Calu3 (cell line): Measurements from ENCODE around the gene FASTK. TPM values are rescaled to one million over a fixed set of nuclear protein-coding genes. Genes with fewer than 3 reads are reported as not detected.

Source experiments
- BruUV-seq: library from RNA; stranded (reverse); fragments of 400-500 nt; replicated peaks from 2 replicates; lab custom pipeline; 2021; lab: Mats Ljungman, UMichigan
- CTCF ChIA-PET: fragments of 300-600 bp; sonication (Branson Sonifier 250); formaldehyde crosslinking; loops from one replicate; lab custom pipeline; 2022; ENCODE audit warnings: antibody characterized with exemption; lab: Charles Lee
- DNase-seq: peaks from one replicate; pipeline ENCODE4 v3.0.0; 2022
- H3K27ac Mint-ChIP-seq: one replicate; pipeline ENCODE4 v1.8.0; 2022; ENCODE audit warnings: mixed read lengths; ENCODE audit not compliant: unreplicated experiment
- H3K27me3 Mint-ChIP-seq: one replicate; pipeline ENCODE4 v1.8.0; 2022; ENCODE audit warnings: mixed read lengths; ENCODE audit not compliant: unreplicated experiment
- H3K36me3 Mint-ChIP-seq: one replicate; pipeline ENCODE4 v1.8.0; 2022; ENCODE audit warnings: mild to moderate bottlenecking, moderate library complexity, mixed read lengths; ENCODE audit not compliant: insufficient read depth, unreplicated experiment
- H3K4me1 Mint-ChIP-seq: one replicate; pipeline ENCODE4 v1.8.0; 2022; ENCODE audit warnings: mild to moderate bottlenecking, low read depth, mixed read lengths; ENCODE audit not compliant: unreplicated experiment
- H3K4me3 Mint-ChIP-seq: one replicate; pipeline ENCODE4 v1.8.0; 2022; ENCODE audit warnings: mild to moderate bottlenecking, low read depth, moderate library complexity, mixed read lengths; ENCODE audit not compliant: unreplicated experiment
- H3K9me3 Mint-ChIP-seq: one replicate; pipeline ENCODE4 v1.8.0; 2022; ENCODE audit warnings: low read depth, mixed read lengths; ENCODE audit not compliant: unreplicated experiment
- intact Hi-C: fragments of 100-400 bp; cut with micrococcal nuclease; formaldehyde crosslinking; loops from one replicate; pipeline ENCODE4 v1.10.0; 2022; ENCODE audit not compliant: unreplicated experiment
- total RNA-seq: library from RNA; stranded (reverse); gene quantifications from 2 replicates; pipeline ENCODE4 v1.2.3, GENCODE V29; 2022
- TF ChIP-seq, protein P1 (sequence below): fragments of 200-600 bp; IDR thresholded peaks from one replicate; pipeline ENCODE4 v1.8.0; 2022; ENCODE audit warnings: antibody characterized with exemption; ENCODE audit not compliant: unreplicated experiment

The FASTK gene
- total RNA-seq, 1 experiment from 2014 or later, result 113 TPM

DNA sequence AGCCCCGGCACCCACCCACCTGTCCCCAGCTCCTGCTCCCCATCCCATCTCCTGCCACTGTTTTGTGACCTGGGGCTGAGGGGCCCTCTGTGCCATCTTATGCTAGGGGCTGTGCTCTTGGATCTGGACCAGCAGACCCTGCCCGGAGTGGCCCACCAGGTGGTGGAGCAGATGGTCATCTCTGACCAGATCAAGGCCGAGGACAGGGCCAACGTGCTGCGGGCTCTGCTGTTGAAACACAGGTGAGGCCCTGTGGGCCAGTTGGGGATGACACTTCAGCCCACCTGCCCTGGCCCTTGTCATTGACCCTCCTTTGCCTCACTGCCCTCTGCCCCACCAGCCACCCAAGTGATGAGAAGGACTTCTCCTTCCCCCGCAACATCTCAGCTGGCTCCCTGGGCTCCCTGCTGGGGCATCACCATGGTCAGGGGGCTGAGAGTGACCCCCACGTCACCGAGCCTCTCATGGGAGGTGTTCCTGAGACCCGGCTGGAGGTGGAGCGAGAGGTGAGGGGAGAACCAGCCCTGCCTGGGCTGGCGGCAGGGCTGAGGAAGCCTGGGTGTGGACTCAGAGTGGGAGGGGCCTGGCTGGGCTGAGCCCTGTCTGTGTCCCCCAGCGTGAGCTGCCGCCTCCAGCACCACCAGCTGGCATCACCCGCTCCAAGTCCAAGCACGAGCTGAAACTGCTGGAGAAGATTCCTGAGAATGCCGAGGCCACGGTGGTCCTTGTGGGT lies 10.6 kb downstream of the FASTK start:
- intact Hi-C loops, result no loop called here
- CTCF ChIA-PET, result no interaction called here
- H3K9me3 Mint-ChIP-seq, result no peaks in the 10 kb centered on the region
- no TSS peak for BruUV-seq
- no peaks in the 10 kb centered on the region for H3K27me3 Mint-ChIP-seq
- peaks cover 66% of the 10 kb centered on the region for H3K36me3 Mint-ChIP-seq
- no peaks in the 10 kb centered on the region for H3K4me1 Mint-ChIP-seq
- no peak overlapping the region for H3K4me3 Mint-ChIP-seq
- no peak for DNase-seq
- no peak overlapping the region for H3K27ac Mint-ChIP-seq
- TF ChIP-seq, protein P1, sequence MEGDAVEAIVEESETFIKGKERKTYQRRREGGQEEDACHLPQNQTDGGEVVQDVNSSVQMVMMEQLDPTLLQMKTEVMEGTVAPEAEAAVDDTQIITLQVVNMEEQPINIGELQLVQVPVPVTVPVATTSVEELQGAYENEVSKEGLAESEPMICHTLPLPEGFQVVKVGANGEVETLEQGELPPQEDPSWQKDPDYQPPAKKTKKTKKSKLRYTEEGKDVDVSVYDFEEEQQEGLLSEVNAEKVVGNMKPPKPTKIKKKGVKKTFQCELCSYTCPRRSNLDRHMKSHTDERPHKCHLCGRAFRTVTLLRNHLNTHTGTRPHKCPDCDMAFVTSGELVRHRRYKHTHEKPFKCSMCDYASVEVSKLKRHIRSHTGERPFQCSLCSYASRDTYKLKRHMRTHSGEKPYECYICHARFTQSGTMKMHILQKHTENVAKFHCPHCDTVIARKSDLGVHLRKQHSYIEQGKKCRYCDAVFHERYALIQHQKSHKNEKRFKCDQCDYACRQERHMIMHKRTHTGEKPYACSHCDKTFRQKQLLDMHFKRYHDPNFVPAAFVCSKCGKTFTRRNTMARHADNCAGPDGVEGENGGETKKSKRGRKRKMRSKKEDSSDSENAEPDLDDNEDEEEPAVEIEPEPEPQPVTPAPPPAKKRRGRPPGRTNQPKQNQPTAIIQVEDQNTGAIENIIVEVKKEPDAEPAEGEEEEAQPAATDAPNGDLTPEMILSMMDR, result no peak

DNA sequence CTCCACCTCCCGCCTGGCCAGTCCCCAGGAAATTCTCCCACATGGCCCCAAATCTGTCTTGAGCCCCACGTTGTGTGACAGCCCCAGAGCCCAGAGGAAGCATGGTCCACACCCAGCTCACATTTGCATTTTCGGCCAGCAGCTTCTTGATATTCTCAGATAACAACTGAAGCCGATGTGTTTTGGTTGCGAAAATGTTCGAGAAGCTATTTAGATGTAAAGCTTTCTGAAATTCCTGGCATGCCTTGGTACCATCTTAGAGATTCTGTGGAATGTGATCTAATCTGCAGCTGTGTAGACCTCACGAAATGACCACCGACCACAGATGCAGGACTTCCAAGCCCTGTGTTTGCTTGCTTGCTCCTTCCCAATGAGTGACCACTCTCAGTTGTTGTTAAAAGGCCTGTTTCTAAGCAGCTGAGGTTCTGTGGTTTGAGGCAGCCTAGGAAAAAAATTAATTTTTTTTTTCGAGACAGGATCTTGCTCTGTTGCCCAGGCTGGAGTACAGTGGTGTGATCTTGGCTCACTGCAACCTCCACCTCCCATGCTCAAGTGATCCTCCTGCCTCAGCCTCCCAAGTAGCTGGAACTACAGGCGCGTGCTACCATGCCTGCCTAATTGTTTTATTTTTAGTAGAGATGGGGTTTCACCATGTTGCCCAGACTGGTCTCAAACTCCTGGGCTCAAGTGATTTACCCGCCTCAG lies 12.4 kb downstream of the FASTK start:
- no peak for DNase-seq
- intact Hi-C loops, result no loop called here
- no peaks in the 10 kb centered on the region for H3K27me3 Mint-ChIP-seq
- no peaks in the 10 kb centered on the region for H3K9me3 Mint-ChIP-seq
- H3K4me3 Mint-ChIP-seq, result no peak overlapping the region
- H3K27ac Mint-ChIP-seq, result no peak overlapping the region
- CTCF ChIA-PET, result interaction anchor here (0.5 kb wide), 1 partner anchor 953 kb away, joined by 3 read pairs; no protein-coding TSS in a partner anchor
- H3K36me3 Mint-ChIP-seq, result peaks cover 70% of the 10 kb centered on the region
- BruUV-seq, result no TSS peak
- TF ChIP-seq, protein P1, result no peak
- no peaks in the 10 kb centered on the region for H3K4me1 Mint-ChIP-seq

DNA sequence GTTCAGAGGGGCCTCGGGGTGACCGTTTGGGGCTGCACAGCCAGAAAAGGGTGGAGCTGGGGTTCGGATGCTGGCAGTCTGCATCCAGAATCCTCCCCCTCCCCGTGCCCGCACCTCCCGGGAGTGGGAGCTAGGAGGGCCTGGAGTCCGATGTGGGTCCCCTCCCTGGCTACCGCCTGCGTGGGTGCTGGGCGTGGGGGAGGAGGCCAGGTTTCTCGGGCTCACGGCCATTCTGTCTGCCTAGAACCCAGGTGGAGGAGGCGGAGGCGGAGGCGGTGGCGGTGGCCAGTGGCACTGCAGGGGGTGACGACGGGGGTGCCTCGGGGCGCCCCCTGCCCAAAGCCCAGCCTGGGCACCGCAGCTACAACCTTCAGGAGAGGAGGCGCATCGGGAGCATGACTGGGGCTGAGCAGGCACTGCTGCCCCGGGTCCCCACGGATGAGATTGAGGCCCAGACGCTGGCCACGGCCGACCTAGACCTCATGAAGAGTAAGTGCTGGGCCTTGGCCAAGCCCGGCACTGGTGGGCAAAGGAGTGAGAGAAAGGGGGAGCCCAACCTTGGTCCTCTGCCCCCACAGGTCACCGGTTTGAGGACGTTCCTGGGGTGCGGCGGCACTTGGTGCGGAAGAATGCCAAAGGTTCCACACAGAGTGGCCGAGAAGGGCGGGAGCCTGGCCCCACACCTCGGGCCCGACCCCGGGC lies 14.2 kb downstream of the FASTK start:
- H3K9me3 Mint-ChIP-seq, result no peaks in the 10 kb centered on the region
- no peak overlapping the region for H3K4me3 Mint-ChIP-seq
- CTCF ChIA-PET, result no interaction called here
- H3K27ac Mint-ChIP-seq, result no peak overlapping the region
- peaks cover 6% of the 10 kb centered on the region for H3K4me1 Mint-ChIP-seq
- DNase-seq, result no peak
- H3K27me3 Mint-ChIP-seq, result no peaks in the 10 kb centered on the region
- TF ChIP-seq, protein P1, result no peak
- BruUV-seq, result no TSS peak
- H3K36me3 Mint-ChIP-seq, result peaks cover 75% of the 10 kb centered on the region
- intact Hi-C loops, result no loop called here

DNA sequence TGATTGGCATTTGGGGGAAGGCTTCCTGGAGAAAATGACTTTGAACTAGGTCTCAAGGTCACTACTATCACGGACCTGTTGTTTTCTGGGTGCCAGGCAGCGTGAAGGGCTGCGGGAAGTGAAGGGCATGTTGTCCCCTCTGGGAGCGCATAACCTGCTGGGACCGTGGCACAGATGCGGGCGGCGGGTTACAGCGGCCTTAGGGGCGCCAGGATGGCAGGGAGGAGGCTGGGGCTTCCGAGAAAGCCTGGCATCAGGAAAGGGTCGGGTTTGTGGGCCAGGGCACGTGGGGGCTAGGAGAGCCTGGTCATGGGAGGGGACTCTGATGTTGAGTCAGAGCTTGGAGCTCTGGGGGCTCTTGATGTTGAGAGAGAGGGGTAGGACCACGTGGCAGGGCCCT lies 15.1 kb downstream of the FASTK start:
- BruUV-seq, result no TSS peak
- CTCF ChIA-PET, result no interaction called here

More for the DNA sequence above, 15.1 kb downstream of the FASTK start:
- no peak for DNase-seq
- Mint-ChIP-seq H3K9me3 (no peaks in the 10 kb centered on the region), H3K4me1 (peaks cover 15% of the 10 kb centered on the region), H3K36me3 (peaks cover 77% of the 10 kb centered on the region), H3K4me3 (no peak overlapping the region), H3K27ac (no peak overlapping the region), H3K27me3 (no peaks in the 10 kb centered on the region)
- intact Hi-C loops, result no loop called here
- TF ChIP-seq, protein P1, result no peak
